H1 (cell line): ENCODE measurements around the gene SEMA6D. TPM values are rescaled to one million over a fixed set of nuclear protein-coding genes. Genes with fewer than 3 reads are reported as not detected.

ENCODE experiments used
- CTCF ChIA-PET: fragments of 300-600 bp; sonication (Branson Sonifier 250); formaldehyde crosslinking; loops from one replicate; lab custom pipeline; 2021; ENCODE audit not compliant: partially characterized antibody; lab: Charles Lee
- POLR2A ChIA-PET: fragments of 300-600 bp; sonication (Branson Sonifier 250); formaldehyde crosslinking; loops from one replicate; lab custom pipeline; 2021; ENCODE audit warnings: inconsistent platforms; ENCODE audit not compliant: partially characterized antibody; lab: Charles Lee
- DNase-seq, 2 experiments: peaks; one replicate each; pipeline versions ENCODE4 v3.0.0 to v3.0.0-alpha.2; 2010 to 2022; ENCODE audit warnings: low spot score in 2 of 2, low read depth in 1 of 2, mixed read lengths in 1 of 2
- FAIRE-seq: peaks from 2 replicates; lab custom pipeline; 2011; peaks lifted over from hg19 to GRCh38; lab: Jason Lieb, UNC
- H2AFZ ChIP-seq: 2 replicates; pipeline ENCODE4 v1.8.1; 2012; ENCODE audit warnings: low read length, inconsistent platforms
- H2AK5ac ChIP-seq: 2 replicates; pipeline ENCODE4 v1.6.1; 2013; ENCODE audit warnings: low read depth, low read length
- H2BK120ac ChIP-seq: replicated peaks from 2 replicates; pipeline ENCODE3; 2013; ENCODE audit warnings: low read depth, low read length, inconsistent platforms
- H2BK12ac ChIP-seq: 2 replicates; pipeline ENCODE4 v1.6.1; 2013; ENCODE audit warnings: low read depth, low read length
- H2BK15ac ChIP-seq: 2 replicates; pipeline ENCODE4 v1.6.1; 2013; ENCODE audit warnings: low read length
- H2BK20ac ChIP-seq: 2 replicates; pipeline ENCODE4 v1.6.1; 2013; ENCODE audit warnings: low read length
- H2BK5ac ChIP-seq: 2 replicates; pipeline ENCODE4 v1.6.1; 2013; ENCODE audit warnings: low read depth, low read length
- H3K14ac ChIP-seq: 2 replicates; pipeline ENCODE4 v1.6.1; 2013; ENCODE audit warnings: inconsistent platforms; ENCODE audit not compliant: insufficient read length
- H3K18ac ChIP-seq: 2 replicates; pipeline ENCODE4 v1.6.1; 2013; ENCODE audit warnings: low read length; ENCODE audit errors: extremely low read depth
- H3K23ac ChIP-seq: 2 replicates; pipeline ENCODE4 v1.6.1; 2013; ENCODE audit warnings: inconsistent platforms; ENCODE audit not compliant: insufficient read length
- H3K23me2 ChIP-seq: 2 replicates; pipeline ENCODE4 v1.6.1; 2013; ENCODE audit warnings: low read depth, low read length
- H3K27ac ChIP-seq: 2 replicates; pipeline ENCODE4 v1.6.1; 2011; ENCODE audit warnings: low read depth, low read length, inconsistent platforms
- H3K27me3 ChIP-seq, 4 experiments: replicated peaks in 1 of 4; 1 replicate in 1 of 4; 2 replicates in 3 of 4; pipeline versions ENCODE4 v1.6.1 to v1.8.1; 2011 to 2013; ENCODE audit warnings: low read length in 3 of 4, mild to moderate bottlenecking in 3 of 4, inconsistent platforms in 2 of 4, mixed read lengths in 2 of 4, moderate library complexity in 1 of 4; ENCODE audit not compliant: control insufficient read depth in 3 of 4, insufficient read depth in 3 of 4; ENCODE audit errors: extremely low read depth in 1 of 4
- H3K36me3 ChIP-seq, 4 experiments: 2 replicates each; pipeline versions ENCODE4 v1.6.1 to v1.8.1; 2011 to 2013; ENCODE audit warnings: mild to moderate bottlenecking in 4 of 4, low read length in 3 of 4, moderate library complexity in 2 of 4, control low read depth in 1 of 4, inconsistent platforms in 1 of 4; ENCODE audit not compliant: insufficient read depth in 4 of 4, control insufficient read depth in 2 of 4
- H3K4ac ChIP-seq: replicated peaks from 2 replicates; pipeline ENCODE3; 2013; ENCODE audit warnings: low read length, low read depth, mixed read lengths, inconsistent platforms; ENCODE audit not compliant: insufficient read length
- H3K4me1 ChIP-seq, 4 experiments: replicated peaks in 1 of 4; 1 replicate in 1 of 4; 2 replicates in 3 of 4; pipeline versions ENCODE4 v1.6.1 to v1.8.1; 2011 to 2013; ENCODE audit warnings: low read length in 3 of 4, inconsistent platforms in 2 of 4, mixed read lengths in 1 of 4; ENCODE audit not compliant: insufficient read depth in 4 of 4, control insufficient read depth in 3 of 4
- H3K4me2 ChIP-seq, 2 experiments: 2 replicates each; pipeline versions ENCODE4 v1.6.1 to v1.8.1; 2011 to 2013; ENCODE audit warnings: low read depth in 2 of 2, low read length in 2 of 2, control low read depth in 1 of 2, inconsistent platforms in 1 of 2, mild to moderate bottlenecking in 1 of 2; ENCODE audit not compliant: insufficient read depth in 1 of 2
- H3K4me3 ChIP-seq, 4 experiments: fragments of 200-600, 300-600 bp in 1 of 4; sonication (generic), shearing (Covaris generic), sonication (Bioruptor Twin) in 1 of 4; 2 replicates each; pipeline versions ENCODE4 v1.5.1 to v1.8.1; 2011 to 2016; ENCODE audit warnings: low read length in 4 of 4, low read depth in 3 of 4, control low read depth in 2 of 4, inconsistent platforms in 2 of 4, mild to moderate bottlenecking in 2 of 4, mixed read lengths in 1 of 4, moderate library complexity in 1 of 4; ENCODE audit not compliant: insufficient read depth in 2 of 4; ENCODE audit errors: extremely low read depth in 1 of 4
- H3K56ac ChIP-seq: replicated peaks from 2 replicates; pipeline ENCODE3; 2013; ENCODE audit warnings: low read depth, mild to moderate bottlenecking, mixed read lengths, low read length, inconsistent platforms; ENCODE audit not compliant: insufficient read length
- H3K79me1 ChIP-seq: 2 replicates; pipeline ENCODE4 v1.6.1; 2013; ENCODE audit warnings: low read depth, low read length, control low read depth
- H3K79me2 ChIP-seq, 2 experiments: 2 replicates each; pipeline versions ENCODE4 v1.6.1 to v1.8.1; 2012 to 2013; ENCODE audit warnings: low read length in 2 of 2, mild to moderate bottlenecking in 2 of 2, inconsistent platforms in 1 of 2; ENCODE audit not compliant: insufficient read depth in 2 of 2, control insufficient read depth in 1 of 2
- H3K9ac ChIP-seq, 4 experiments: replicated peaks in 1 of 4; 1 replicate in 1 of 4; 2 replicates in 3 of 4; pipeline versions ENCODE4 v1.6.1 to v1.8.1; 2011 to 2013; ENCODE audit warnings: low read depth in 3 of 4, low read length in 3 of 4, control low read depth in 2 of 4, mild to moderate bottlenecking in 2 of 4, moderate library complexity in 2 of 4, inconsistent platforms in 1 of 4; ENCODE audit errors: extremely low read depth in 1 of 4
- H3K9me3 ChIP-seq, 2 experiments: 2 replicates each; pipeline versions ENCODE4 v1.6.1 to v1.8.1; 2012 to 2013; ENCODE audit warnings: mild to moderate bottlenecking in 2 of 2, moderate library complexity in 2 of 2, control low read depth in 1 of 2, inconsistent platforms in 1 of 2, low read depth in 1 of 2, low read length in 1 of 2, mixed read lengths in 1 of 2; ENCODE audit not compliant: insufficient read depth in 2 of 2
- H4K20me1 ChIP-seq, 2 experiments: replicated peaks in 1 of 2; 2 replicates each; pipeline versions ENCODE3 to v1.8.1; 2011 to 2013; ENCODE audit warnings: inconsistent platforms in 2 of 2, low read length in 2 of 2, mild to moderate bottlenecking in 1 of 2; ENCODE audit not compliant: insufficient read depth in 2 of 2, control insufficient read depth in 1 of 2
- H4K5ac ChIP-seq: 2 replicates; pipeline ENCODE4 v1.6.1; 2013; ENCODE audit warnings: low read length, low read depth, mixed read lengths, inconsistent platforms; ENCODE audit not compliant: insufficient read length
- H4K8ac ChIP-seq: 2 replicates; pipeline ENCODE4 v1.8.0; 2013; ENCODE audit warnings: mild to moderate bottlenecking, moderate library complexity, low read length, inconsistent platforms; ENCODE audit not compliant: insufficient read depth; ENCODE audit errors: extremely low read depth
- H4K91ac ChIP-seq: replicated peaks from 2 replicates; pipeline ENCODE3; 2013; ENCODE audit warnings: low read length, mixed read lengths, inconsistent platforms; ENCODE audit not compliant: insufficient read length
- CBX8 ChIP-seq: fragments of 300-800, 300-1000 bp; sonication (generic); IDR thresholded peaks from 2 replicates; pipeline ENCODE4 v1.7.1; 2016; ENCODE audit warnings: low read depth, low read length, borderline replicate concordance
- CHD1 ChIP-seq: IDR thresholded peaks from 2 replicates; pipeline ENCODE4 v1.6.1; 2012; ENCODE audit warnings: low read depth, low read length, improper control_type of control experiment
- CHD2 ChIP-seq: IDR thresholded peaks from 2 replicates; pipeline ENCODE4 v1.6.1; 2012; ENCODE audit warnings: low read length, improper control_type of control experiment
- EGR1 ChIP-seq: IDR thresholded peaks from 2 replicates; pipeline ENCODE4 v1.6.1; 2011; ENCODE audit warnings: low read depth, low read length, borderline replicate concordance
- EP300 ChIP-seq, 2 experiments: IDR thresholded peaks; 1 replicate in 1 of 2; 2 replicates in 1 of 2; pipeline ENCODE4 v1.6.1; 2011 to 2012; ENCODE audit warnings: low read depth in 2 of 2, low read length in 2 of 2, mild to moderate bottlenecking in 2 of 2, borderline replicate concordance in 1 of 2, inconsistent platforms in 1 of 2, moderate library complexity in 1 of 2
- FOSL1 ChIP-seq: IDR thresholded peaks from 2 replicates; pipeline ENCODE4 v1.6.1; 2011; ENCODE audit warnings: mild to moderate bottlenecking, low read depth, low read length, moderate library complexity; ENCODE audit not compliant: insufficient read depth
- GABPA ChIP-seq: IDR thresholded peaks from 2 replicates; pipeline ENCODE4 v1.6.1; 2011; ENCODE audit warnings: mild to moderate bottlenecking, low read length, moderate library complexity, borderline replicate concordance; ENCODE audit not compliant: insufficient read depth
- KDM1A ChIP-seq: fragments of 200-600, 300-600 bp; sonication (generic); IDR thresholded peaks from 2 replicates; pipeline ENCODE4 v1.7.1; 2016; ENCODE audit warnings: mild to moderate bottlenecking, low read length, borderline replicate concordance
- NRF1 ChIP-seq: IDR thresholded peaks from 2 replicates; pipeline ENCODE4 v1.6.1; 2011; ENCODE audit warnings: mild to moderate bottlenecking, low read depth, low read length, improper control_type of control experiment
- POLR2A ChIP-seq, 2 experiments: IDR thresholded peaks; 1 replicate in 1 of 2; 2 replicates in 1 of 2; pipeline ENCODE4 v1.6.1; 2011; ENCODE audit warnings: low read depth in 2 of 2, low read length in 2 of 2, mild to moderate bottlenecking in 2 of 2; ENCODE audit errors: control extremely low read depth in 1 of 2
- SP4 ChIP-seq: IDR thresholded peaks from 2 replicates; pipeline ENCODE4 v1.6.1; 2012; ENCODE audit warnings: low read length, inconsistent platforms
- TAF1 ChIP-seq: IDR thresholded peaks from 2 replicates; pipeline ENCODE4 v1.6.1; 2011; ENCODE audit warnings: mild to moderate bottlenecking, low read depth, low read length
- TBP ChIP-seq: IDR thresholded peaks from 2 replicates; pipeline ENCODE4 v1.6.1; 2011; ENCODE audit warnings: low read depth, low read length, improper control_type of control experiment
- TEAD4 ChIP-seq: IDR thresholded peaks from 2 replicates; pipeline ENCODE4 v1.6.1; 2012; ENCODE audit warnings: low read depth, low read length, inconsistent platforms, mixed read lengths
- WGBS, 2 experiments: shearing (Covaris generic) in 1 of 2; methylation state at CpG; one replicate each; pipeline versions ENCODE4 v1.1.6 to v1.1.7; 2013 to 2015; ENCODE audit warnings: low lambda C conversion rate in 2 of 2, mixed read lengths in 2 of 2, inconsistent platforms in 1 of 2, low coverage in 1 of 2, missing lambda C conversion rate in 1 of 2; ENCODE audit not compliant: insufficient replicate concordance in 2 of 2, insufficient coverage in 1 of 2, insufficient read length in 1 of 2; ENCODE audit errors: extremely low coverage in 1 of 2, missing lambda C conversion rate in 1 of 2; 5-methylcytosine and 5-hydroxymethylcytosine counted together
- polyA plus RNA-seq, 7 experiments: library from polyadenylated mRNA; depleted of rRNA in 3 of 7; stranded (reverse) in 5 of 7; unstranded in 2 of 7; fragments of >200 nt in 5 of 7; fragments of 200-250 nt in 2 of 7; gene quantifications; 1 replicate in 5 of 7; 2 replicates in 1 of 7; 4 replicates in 1 of 7; pipeline versions ENCODE4 v1.2.1 to v1.2.3, GENCODE V29; 2011 to 2013; ENCODE audit warnings: missing spikeins in 2 of 7, mixed read lengths in 2 of 7
- total RNA-seq: library from RNA; stranded (reverse); fragmentation: NEBNext Ultra II Directional; extraction: Animal tissue kit (Norgen Biotek cat#: 25700); gene quantifications from 2 replicates; pipeline ENCODE4 v1.2.1, GENCODE V29; 2021
- TF ChIP-seq, protein P1 (sequence below): IDR thresholded peaks from 2 replicates; pipeline ENCODE4 v1.6.1; 2011; ENCODE audit warnings: low read length, improper control_type of control experiment

SEMA6D gene
- total and polyA plus RNA-seq, 2 of the 8 experiments (the other 6 are each of a cell fraction or from before 2014, with no cell fraction given), result 2.2 to 3.8 TPM

GRCh38 chr15:47691882-47692281, 25.4 kb upstream of the SEMA6D start:
- no peaks in the 10 kb centered on the region for H3K79me2 ChIP-seq
- H4K5ac ChIP-seq, result no peak overlapping the region
- no peaks in the 10 kb centered on the region for H3K36me3 ChIP-seq
- no peak overlapping the region for H3K56ac ChIP-seq
- H3K23me2 ChIP-seq, result no peaks in the 10 kb centered on the region
- H2BK5ac ChIP-seq, result no peak overlapping the region
- no peak overlapping the region for H2BK12ac ChIP-seq
- no peak overlapping the region for H3K14ac ChIP-seq
- no peak overlapping the region for H3K4ac ChIP-seq
- H3K4me3 ChIP-seq, result no peak overlapping the region
- no peaks in the 10 kb centered on the region for H3K9me3 ChIP-seq
- POLR2A ChIA-PET, result no interaction called here
- no peaks in the 10 kb centered on the region for H3K27me3 ChIP-seq
- no peak overlapping the region for H4K91ac ChIP-seq
- H2BK15ac ChIP-seq, result no peak overlapping the region
- no peaks in the 10 kb centered on the region for H4K20me1 ChIP-seq
- H3K27ac ChIP-seq, result no peak overlapping the region
- H4K8ac ChIP-seq, result no peak overlapping the region
- DNase-seq, result no peak
- no peaks in the 10 kb centered on the region for H3K79me1 ChIP-seq
- no peak overlapping the region for H3K4me2 ChIP-seq
- no peak overlapping the region for H3K23ac ChIP-seq
- H3K9ac ChIP-seq, result no peak overlapping the region
- FAIRE-seq, result no peak
- no peak overlapping the region for H2AFZ ChIP-seq
- no peak overlapping the region for H2AK5ac ChIP-seq
- WGBS, 2 experiments, result 78% methylated on average over 2 of the region's 2 CpGs; no CpG with 5 or more reads in 1 of the 2 experiments
- H2BK20ac ChIP-seq, result no peak overlapping the region
- H3K4me1 ChIP-seq, result no peaks in the 10 kb centered on the region
- no peak overlapping the region for H3K18ac ChIP-seq
- CTCF ChIA-PET, result interaction anchor here (1.1 kb wide), 1 partner anchor 19 kb away, joined by 3 read pairs; no protein-coding TSS in a partner anchor
- H2BK120ac ChIP-seq, result no peak overlapping the region
- TF ChIP-seq NRF1 (no peak), CHD2 (no peak), EP300 (IDR thresholded peaks at IDR 0.05; ENCODE audit: borderline replicate concordance in 1 of 2, low read depth in 2 of 2, low read length in 2 of 2) (no peak), SP4 (no peak), CBX8 (no peak), TBP (no peak), POLR2A (IDR thresholded peaks at IDR 0.05; ENCODE audit: control extremely low read depth in 1 of 2, low read depth in 2 of 2, low read length in 2 of 2) (no peak), CHD1 (no peak), FOSL1 (no peak), GABPA (no peak), EGR1 (no peak), KDM1A (no peak), TAF1 (no peak), TEAD4 (no peak)
- TF ChIP-seq, protein P1, sequence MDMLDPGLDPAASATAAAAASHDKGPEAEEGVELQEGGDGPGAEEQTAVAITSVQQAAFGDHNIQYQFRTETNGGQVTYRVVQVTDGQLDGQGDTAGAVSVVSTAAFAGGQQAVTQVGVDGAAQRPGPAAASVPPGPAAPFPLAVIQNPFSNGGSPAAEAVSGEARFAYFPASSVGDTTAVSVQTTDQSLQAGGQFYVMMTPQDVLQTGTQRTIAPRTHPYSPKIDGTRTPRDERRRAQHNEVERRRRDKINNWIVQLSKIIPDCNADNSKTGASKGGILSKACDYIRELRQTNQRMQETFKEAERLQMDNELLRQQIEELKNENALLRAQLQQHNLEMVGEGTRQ, result no peak
